GM23338 (cell line): ENCODE results near the gene DLGAP4. TPM values are rescaled to one million over a fixed set of nuclear protein-coding genes. Genes with fewer than 3 reads are reported as not detected.

ENCODE experiments used
- ATAC-seq: fragments of 200-7000 bp; cut with Tn5 transposase; 3 replicates; pipeline ENCODE4 v1.9.1; 2020
- DNase-seq: peaks from one replicate; pipeline ENCODE4 v3.0.0-alpha.2; 2015; ENCODE audit warnings: low spot score
- H2AFZ ChIP-seq: fragments of 200-600 bp; sonication (generic); 2 replicates; pipeline ENCODE4 v1.8.0; 2016; ENCODE audit warnings: antibody characterized with exemption, mild to moderate bottlenecking, moderate library complexity
- H3F3A ChIP-seq: fragments of 200-600 bp; sonication (generic); replicated peaks from 2 replicates; pipeline ENCODE4 v1.8.0; 2017; ENCODE audit warnings: antibody characterized with exemption, mixed run types, low read depth
- H3K27ac ChIP-seq: fragments of 200-600 bp; sonication (generic); 2 replicates; pipeline ENCODE4 v1.6.1; 2016; ENCODE audit warnings: low read depth
- H3K27me3 ChIP-seq: fragments of 200-600 bp; sonication (generic); 2 replicates; pipeline ENCODE4 v1.8.0; 2016; ENCODE audit warnings: mild to moderate bottlenecking, mixed run types, moderate library complexity; ENCODE audit not compliant: insufficient read depth
- H3K36me3 ChIP-seq: fragments of 200-600 bp; sonication (generic); 2 replicates; pipeline ENCODE4 v1.8.0; 2016; ENCODE audit warnings: mild to moderate bottlenecking; ENCODE audit not compliant: insufficient read depth
- H3K4me1 ChIP-seq: fragments of 200-600 bp; sonication (generic); 2 replicates; pipeline ENCODE4 v1.8.0; 2016; ENCODE audit warnings: mild to moderate bottlenecking, moderate library complexity; ENCODE audit not compliant: insufficient read depth
- H3K4me2 ChIP-seq: fragments of 200-600 bp; sonication (generic); 2 replicates; pipeline ENCODE4 v1.7.1; 2017; ENCODE audit warnings: mixed run types
- H3K4me3 ChIP-seq: fragments of 200-600 bp; sonication (generic); 2 replicates; pipeline ENCODE4 v1.6.1; 2016; ENCODE audit warnings: mixed run types
- H3K79me2 ChIP-seq: fragments of 200-600 bp; sonication (generic); replicated peaks from 2 replicates; pipeline ENCODE4 v1.8.0; 2017; ENCODE audit warnings: mild to moderate bottlenecking; ENCODE audit not compliant: insufficient read depth
- H3K9me2 ChIP-seq: fragments of 200-600 bp; sonication (generic); 2 replicates; pipeline ENCODE4 v1.8.0; 2017; ENCODE audit not compliant: insufficient read depth
- H4K20me1 ChIP-seq: fragments of 200-600 bp; sonication (generic); replicated peaks from 2 replicates; pipeline ENCODE4 v1.8.0; 2017; ENCODE audit warnings: mild to moderate bottlenecking; ENCODE audit not compliant: insufficient read depth
- H3K27ac Mint-ChIP-seq: 2 replicates; pipeline ENCODE4 v1.8.0; 2020; ENCODE audit warnings: inconsistent platforms, mild to moderate bottlenecking, moderate library complexity, mixed read lengths
- H3K27me3 Mint-ChIP-seq: 3 replicates; pipeline ENCODE4 v1.8.0; 2022; ENCODE audit warnings: low read depth, mild to moderate bottlenecking, moderate library complexity, mixed read lengths, inconsistent platforms; ENCODE audit not compliant: insufficient read depth, poor library complexity
- H3K36me3 Mint-ChIP-seq: 3 replicates; pipeline ENCODE4 v1.8.0; 2021; ENCODE audit warnings: low read depth, mild to moderate bottlenecking, inconsistent platforms, moderate library complexity, mixed read lengths
- H3K4me1 Mint-ChIP-seq: 3 replicates; pipeline ENCODE4 v1.8.0; 2020; ENCODE audit warnings: mild to moderate bottlenecking, inconsistent platforms, mixed read lengths
- H3K4me3 Mint-ChIP-seq: 3 replicates; pipeline ENCODE4 v1.8.0; 2021; ENCODE audit warnings: moderate library complexity, mild to moderate bottlenecking, inconsistent platforms, mixed read lengths
- H3K9me3 Mint-ChIP-seq: 3 replicates; pipeline ENCODE4 v1.8.0; 2020; ENCODE audit warnings: moderate library complexity, mild to moderate bottlenecking, inconsistent platforms, mixed read lengths
- CREB1 ChIP-seq: fragments of 250-450 bp; sonication (Bioruptor Pico); IDR thresholded peaks from 2 replicates; pipeline ENCODE4 v1.5.0; 2020; ENCODE audit warnings: low read depth, mild to moderate bottlenecking, moderate library complexity
- CTCF ChIP-seq, 2 experiments: fragments of 200-600 bp in 1 of 2; sonication (generic) in 1 of 2; conservative IDR thresholded peaks; 2 replicates each; pipeline versions ENCODE4 v1.5.1 to v1.6.1; 2016 to 2017; ENCODE audit warnings: antibody characterized with exemption in 2 of 2, low read depth in 2 of 2, mild to moderate bottlenecking in 2 of 2, moderate library complexity in 1 of 2
- ETS1 ChIP-seq: IDR thresholded peaks from 2 replicates; pipeline ENCODE4 v1.6.1; 2016; ENCODE audit warnings: antibody characterized with exemption
- EZH2 ChIP-seq: fragments of 200-600 bp; sonication (generic); IDR thresholded peaks from one replicate; pipeline ENCODE4 v1.8.0; 2017; ENCODE audit warnings: antibody characterized with exemption, mild to moderate bottlenecking, low read depth; ENCODE audit not compliant: unreplicated experiment
- EZH2phosphoT487 ChIP-seq: fragments of 200-600 bp; sonication (generic); IDR thresholded peaks from one replicate; pipeline ENCODE4 v1.8.1; 2018; ENCODE audit warnings: antibody characterized with exemption; ENCODE audit not compliant: unreplicated experiment
- JUNB ChIP-seq: IDR thresholded peaks from one replicate; pipeline ENCODE4 v1.6.1; 2016; ENCODE audit warnings: antibody characterized with exemption; ENCODE audit not compliant: unreplicated experiment
- NANOG ChIP-seq: IDR thresholded peaks from 2 replicates; pipeline ENCODE4 v1.6.1; 2016; ENCODE audit warnings: antibody characterized with exemption, borderline replicate concordance
- POLR2AphosphoS5 ChIP-seq: IDR thresholded peaks from 2 replicates; pipeline ENCODE4 v1.6.1; 2016; ENCODE audit warnings: antibody characterized with exemption, low read depth
- REST ChIP-seq: IDR thresholded peaks from one replicate; pipeline ENCODE4 v1.6.1; 2018; ENCODE audit warnings: antibody characterized with exemption; ENCODE audit not compliant: unreplicated experiment
- STAT1 ChIP-seq: IDR thresholded peaks from one replicate; pipeline ENCODE4 v1.6.1; 2016; ENCODE audit warnings: antibody characterized with exemption; ENCODE audit not compliant: unreplicated experiment
- ZNF114 ChIP-seq: fragments of 250-450 bp; sonication (Bioruptor Pico); IDR thresholded peaks from 2 replicates; pipeline ENCODE4 v1.5.0; 2020; ENCODE audit warnings: mild to moderate bottlenecking, moderate library complexity
- ZNF331 ChIP-seq: fragments of 250-450 bp; sonication (Bioruptor Pico); IDR thresholded peaks from 2 replicates; pipeline ENCODE4 v1.5.0; 2020; ENCODE audit warnings: low read depth, mild to moderate bottlenecking, moderate library complexity
- ZNF462 ChIP-seq: fragments of 250-450 bp; sonication (Bioruptor Pico); IDR thresholded peaks from 2 replicates; pipeline ENCODE4 v1.5.0; 2020; ENCODE audit warnings: mild to moderate bottlenecking, moderate library complexity
- polyA plus RNA-seq: library from polyadenylated mRNA; unstranded; fragments of >200 nt; fragmentation: Nextera tagmentation; extraction: Ambion mirVana; gene quantifications from 2 replicates; pipeline ENCODE4 v1.2.1, GENCODE V29; 2016
- total RNA-seq: library from RNA; depleted of rRNA; stranded (reverse); fragments of >200 nt; shearing (Covaris generic); gene quantifications from 2 replicates; pipeline ENCODE4 v1.2.3, GENCODE V29; 2014

DLGAP4 gene
- total and polyA plus RNA-seq, 2 experiments from 2014 or later, result 46.1 to 52.2 TPM

DNA sequence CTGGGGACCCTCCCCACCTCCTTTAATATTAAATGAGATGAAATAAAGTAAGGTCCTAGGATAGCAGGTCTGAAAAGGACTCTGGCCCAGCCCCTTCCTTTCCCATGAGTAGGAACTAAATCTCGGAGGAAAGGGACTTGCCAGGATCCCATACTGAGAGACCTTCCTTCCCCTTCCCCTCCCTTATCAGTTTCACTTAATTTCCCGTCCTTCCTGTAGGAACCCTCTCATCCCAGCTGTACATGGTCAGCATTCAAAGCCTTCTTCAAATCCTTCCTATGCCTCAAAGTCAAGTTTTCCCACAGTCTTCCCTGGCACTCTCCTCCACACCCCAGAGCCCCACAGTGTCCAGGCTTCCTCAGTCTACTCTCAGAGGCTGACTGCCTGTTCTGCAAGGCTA lies 163.8 kb downstream of the DLGAP4 start:
- Histone ChIP-seq H3K4me2 (no peak overlapping the region), H3K36me3 (no peaks in the 10 kb centered on the region; the same call in 1 of the 2 replicates), H2AFZ (no peak overlapping the region), H3K4me3 (no peak overlapping the region), H3K4me1 (peaks cover 39% of the 10 kb centered on the region), H3F3A (peaks cover 10% of the 10 kb centered on the region; the same call in 1 of the 2 replicates), H3K9me2 (no peaks in the 10 kb centered on the region), H4K20me1 (peaks cover 63% of the 10 kb centered on the region), H3K27ac (peak overlapping the region; percentile 55), H3K79me2 (peaks cover 90% of the 10 kb centered on the region), H3K27me3 (no peaks in the 10 kb centered on the region)
- TF ChIP-seq STAT1 (no peak), ZNF331 (CRISPR knock-in tag) (no peak), ZNF114 (CRISPR knock-in tag) (no peak), POLR2AphosphoS5 (no peak), ZNF462 (CRISPR knock-in tag) (no peak), JUNB (no peak), EZH2phosphoT487 (no peak), ETS1 (no peak), REST (no peak), EZH2 (no peak), CREB1 (no peak), NANOG (no peak), CTCF (conservative IDR thresholded peaks at IDR 0.05; ENCODE audit: low read depth in 2 of 2) (no peak)
- peaks cover 10% of the 10 kb centered on the region for H3K27me3 Mint-ChIP-seq
- H3K36me3 Mint-ChIP-seq, result peaks cover 6% of the 10 kb centered on the region; the same call in 1 of the 3 replicates
- no peak overlapping the region for H3K27ac Mint-ChIP-seq
- ATAC-seq (no peak), DNase-seq (no peak)
- H3K4me3 Mint-ChIP-seq, result no peak overlapping the region
- no peaks in the 10 kb centered on the region for H3K9me3 Mint-ChIP-seq
- peaks cover 64% of the 10 kb centered on the region for H3K4me1 Mint-ChIP-seq
